ENCODE results near the gene CERCAM.

CERCAM gene

GRCh38 chr9:128383007-128383753 is 37.5 kb upstream of the CERCAM start:
- no peaks in the 10 kb centered on the region for H3K9me3 ChIP-seq (ENCODE audit: control insufficient read depth, low read length)
- no peak overlapping the region for H2BK12ac ChIP-seq (ENCODE audit: low read length in 2 of 2)
- H3K4me1 ChIP-seq (ENCODE audit: control insufficient read depth, insufficient read depth, low read depth, low read length) = peaks cover 6% of the 10 kb centered on the region
- H2BK5ac ChIP-seq (ENCODE audit: low read depth, low read length, poor library complexity, severe bottlenecking) = no peak overlapping the region
- H3K18ac ChIP-seq (ENCODE audit: low read depth in 1 of 2, low read length in 2 of 2) = no peak overlapping the region
- H3K4me2 ChIP-seq (ENCODE audit: low read length, poor library complexity, severe bottlenecking) = no peak overlapping the region
- no peak overlapping the region for H3K23ac ChIP-seq (ENCODE audit: low read length in 2 of 2)
- peaks cover 41% of the 10 kb centered on the region for H3K79me1 ChIP-seq (replicated peaks; ENCODE audit: low read length, poor library complexity, severe bottlenecking)
- peaks cover 59 to 70% of the 10 kb centered on the region in 2 experiments for H3K36me3 ChIP-seq (ENCODE audit: control insufficient read depth in 1 of 2, insufficient read depth in 2 of 2, low read depth in 1 of 2, low read length in 2 of 2)
- no peak overlapping the region for H3K4me3 ChIP-seq (ENCODE audit: insufficient read depth in 1 of 2, low read depth in 1 of 2, low read length in 2 of 2)
- no peaks in the 10 kb centered on the region for H3K27me3 ChIP-seq (ENCODE audit: control insufficient read depth in 1 of 2, insufficient read depth in 1 of 2, low read length in 2 of 2)
- no peak overlapping the region for H4K91ac ChIP-seq (ENCODE audit: low read length)
- H3K4ac ChIP-seq (ENCODE audit: low read depth in 1 of 2, low read length in 2 of 2) = no peak overlapping the region
- no peak overlapping the region for H3K14ac ChIP-seq (ENCODE audit: low read length in 2 of 2)
- no peak overlapping the region for H4K8ac ChIP-seq (ENCODE audit: low read length)
- no peak overlapping the region for H2AK5ac ChIP-seq (ENCODE audit: low read length, severe bottlenecking)
- no peak overlapping the region for H2BK120ac ChIP-seq (ENCODE audit: low read depth, low read length)
- DNase-seq = no peak
- no peak overlapping the region for H2BK15ac ChIP-seq (ENCODE audit: low read depth, poor library complexity, severe bottlenecking)
- no peak overlapping the region for H3K27ac ChIP-seq (ENCODE audit: low read length, poor library complexity, severe bottlenecking)
- H3K9ac ChIP-seq (ENCODE audit: low read length) = no peak overlapping the region
- WGBS = 74% methylated on average over 9 of the region's 9 CpGs
- no peak overlapping the region for H2AFZ ChIP-seq (ENCODE audit: low read depth, low read length)

- 90% methylated on average over 8 of the region's 8 CpGs for WGBS
- no peak overlapping the region for H2AK5ac ChIP-seq (ENCODE audit: low read length, severe bottlenecking)
- H3K27ac ChIP-seq (ENCODE audit: low read length, poor library complexity, severe bottlenecking) = no peak overlapping the region
These were observed 36.9 kb upstream of the CERCAM start for GRCh38 chr9:128383791-128384190.

GRCh38 chr9:128384801-128385495 is 35.7 kb upstream of the CERCAM start:
- H2BK120ac ChIP-seq (ENCODE audit: low read depth, low read length) = no peak overlapping the region
- H4K91ac ChIP-seq (ENCODE audit: low read length) = no peak overlapping the region
- H2BK12ac ChIP-seq (ENCODE audit: low read length in 2 of 2) = no peak overlapping the region
- H3K14ac ChIP-seq (ENCODE audit: low read length in 2 of 2) = no peak overlapping the region
- H2BK15ac ChIP-seq (ENCODE audit: low read depth, poor library complexity, severe bottlenecking) = no peak overlapping the region
- no peaks in the 10 kb centered on the region for H3K27me3 ChIP-seq (ENCODE audit: control insufficient read depth in 1 of 2, insufficient read depth in 1 of 2, low read length in 2 of 2)
- no peak overlapping the region for H3K9ac ChIP-seq (ENCODE audit: low read length)
- 67% methylated on average over 5 of the region's 7 CpGs for WGBS
- no peak overlapping the region for H4K8ac ChIP-seq (ENCODE audit: low read length)
- no peak overlapping the region for H3K18ac ChIP-seq (ENCODE audit: low read depth in 1 of 2, low read length in 2 of 2)
- no peak overlapping the region for H3K4me3 ChIP-seq (ENCODE audit: insufficient read depth in 1 of 2, low read depth in 1 of 2, low read length in 2 of 2)
- H3K9me3 ChIP-seq (ENCODE audit: control insufficient read depth, low read length) = no peaks in the 10 kb centered on the region
- DNase-seq = no peak
- no peak overlapping the region for H3K27ac ChIP-seq (ENCODE audit: low read length, poor library complexity, severe bottlenecking)
- no peak overlapping the region for H2AFZ ChIP-seq (ENCODE audit: low read depth, low read length)
- H2AK5ac ChIP-seq (ENCODE audit: low read length, severe bottlenecking) = no peak overlapping the region
- no peak overlapping the region for H3K23ac ChIP-seq (ENCODE audit: low read length in 2 of 2)
- H3K79me1 ChIP-seq (replicated peaks; ENCODE audit: low read length, poor library complexity, severe bottlenecking) = peaks cover 39% of the 10 kb centered on the region
- H3K4me2 ChIP-seq (ENCODE audit: low read length, poor library complexity, severe bottlenecking) = no peak overlapping the region
- H2BK5ac ChIP-seq (ENCODE audit: low read depth, low read length, poor library complexity, severe bottlenecking) = no peak overlapping the region
- H3K4me1 ChIP-seq (ENCODE audit: control insufficient read depth, insufficient read depth, low read depth, low read length) = peaks cover 6% of the 10 kb centered on the region
- no peak overlapping the region for H3K4ac ChIP-seq (ENCODE audit: low read depth in 1 of 2, low read length in 2 of 2)
- H3K36me3 ChIP-seq (ENCODE audit: control insufficient read depth in 1 of 2, insufficient read depth in 2 of 2, low read depth in 1 of 2, low read length in 2 of 2) = peaks cover 67 to 79% of the 10 kb centered on the region in 2 experiments

More at GRCh38 chr9:128383791-128384190, 36.9 kb upstream of the CERCAM start:
- H3K27me3 ChIP-seq (ENCODE audit: control insufficient read depth in 1 of 2, insufficient read depth in 1 of 2, low read length in 2 of 2) = no peaks in the 10 kb centered on the region
- DNase-seq = no peak
- no peak overlapping the region for H4K8ac ChIP-seq (ENCODE audit: low read length)
- H3K4ac ChIP-seq (ENCODE audit: low read depth in 1 of 2, low read length in 2 of 2) = no peak overlapping the region
- H3K23ac ChIP-seq (ENCODE audit: low read length in 2 of 2) = no peak overlapping the region
- H2BK5ac ChIP-seq (ENCODE audit: low read depth, low read length, poor library complexity, severe bottlenecking) = no peak overlapping the region
- H3K79me1 ChIP-seq (replicated peaks; ENCODE audit: low read length, poor library complexity, severe bottlenecking) = peaks cover 39% of the 10 kb centered on the region
- H3K36me3 ChIP-seq (ENCODE audit: control insufficient read depth in 1 of 2, insufficient read depth in 2 of 2, low read depth in 1 of 2, low read length in 2 of 2) = peaks cover 62 to 71% of the 10 kb centered on the region in 2 experiments
- no peak overlapping the region for H2BK120ac ChIP-seq (ENCODE audit: low read depth, low read length)
- H2BK12ac ChIP-seq (ENCODE audit: low read length in 2 of 2) = no peak overlapping the region
- no peak overlapping the region for H3K9ac ChIP-seq (ENCODE audit: low read length)
- H2BK15ac ChIP-seq (ENCODE audit: low read depth, poor library complexity, severe bottlenecking) = no peak overlapping the region
- H3K9me3 ChIP-seq (ENCODE audit: control insufficient read depth, low read length) = no peaks in the 10 kb centered on the region
- no peak overlapping the region for H4K91ac ChIP-seq (ENCODE audit: low read length)
- H3K4me1 ChIP-seq (ENCODE audit: control insufficient read depth, insufficient read depth, low read depth, low read length) = peaks cover 6% of the 10 kb centered on the region
- H3K18ac ChIP-seq (ENCODE audit: low read depth in 1 of 2, low read length in 2 of 2) = no peak overlapping the region
- no peak overlapping the region for H2AFZ ChIP-seq (ENCODE audit: low read depth, low read length)
- H3K4me3 ChIP-seq (ENCODE audit: insufficient read depth in 1 of 2, low read depth in 1 of 2, low read length in 2 of 2) = no peak overlapping the region
- H3K14ac ChIP-seq (ENCODE audit: low read length in 2 of 2) = no peak overlapping the region
- H3K4me2 ChIP-seq (ENCODE audit: low read length, poor library complexity, severe bottlenecking) = no peak overlapping the region
